ENCODE measurements around the gene C4BPB. TPM values are rescaled to one million over a fixed set of nuclear protein-coding genes. Genes with fewer than 3 reads are reported as not detected.

The C4BPB gene
- total RNA-seq, 1 experiment from 2014 or later, result not detected

- ChIA-PET CTCF (no interaction called here), POLR2A (ENCODE audit: low non-redundant PET) (no interaction called here)
- H3K9me3 ChIP-seq (ENCODE audit: low read depth, low read length, poor library complexity, severe bottlenecking), result peaks cover 6% of the 10 kb centered on the region
- BruUV-seq (replicated peaks), result no TSS peak
- H3K27ac ChIP-seq (ENCODE audit: low read depth, low read length, poor library complexity, severe bottlenecking), result no peak overlapping the region
- H3K27me3 ChIP-seq (replicated peaks; ENCODE audit: insufficient read depth, low read depth, low read length, poor library complexity), result peaks cover 12% of the 10 kb centered on the region
- DNase-seq (ENCODE audit: low spot score), result no peak
- no peaks in the 10 kb centered on the region for H3K36me3 ChIP-seq (ENCODE audit: insufficient read depth, low read length, poor library complexity, severe bottlenecking)
- intact Hi-C loops (cut with micrococcal nuclease; ENCODE audit: unreplicated experiment), result no loop called here
- TF ChIP-seq CTCF (conservative IDR thresholded peaks at IDR 0.05; ENCODE audit: low read depth, low read length) (no peak), EZH2 (IDR thresholded peaks at IDR 0.05; ENCODE audit: borderline replicate concordance, low read depth, low read length, poor library complexity, severe bottlenecking) (no peak)
- no peak overlapping the region for H3K4me3 ChIP-seq (ENCODE audit: low read depth, low read length, poor library complexity, severe bottlenecking)
- no peaks in the 10 kb centered on the region for H3K4me1 ChIP-seq (ENCODE audit: insufficient read depth, low read length, poor library complexity, severe bottlenecking)
Measured at GRCh38 chr1:207130252-207131036, 41.8 kb downstream of the C4BPB start.

- Histone ChIP-seq H3K4me3 (ENCODE audit: low read depth, low read length, poor library complexity, severe bottlenecking) (no peak overlapping the region), H3K4me1 (ENCODE audit: insufficient read depth, low read length, poor library complexity, severe bottlenecking) (no peaks in the 10 kb centered on the region), H3K27ac (ENCODE audit: low read depth, low read length, poor library complexity, severe bottlenecking) (no peak overlapping the region), H3K36me3 (ENCODE audit: insufficient read depth, low read length, poor library complexity, severe bottlenecking) (no peaks in the 10 kb centered on the region), H3K27me3 (replicated peaks; ENCODE audit: insufficient read depth, low read depth, low read length, poor library complexity) (peaks cover 8% of the 10 kb centered on the region), H3K9me3 (ENCODE audit: low read depth, low read length, poor library complexity, severe bottlenecking) (peaks cover 6% of the 10 kb centered on the region)
- CTCF ChIA-PET, result no interaction called here
- TF ChIP-seq CTCF (conservative IDR thresholded peaks at IDR 0.05; ENCODE audit: low read depth, low read length) (no peak), EZH2 (IDR thresholded peaks at IDR 0.05; ENCODE audit: borderline replicate concordance, low read depth, low read length, poor library complexity, severe bottlenecking) (no peak)
- intact Hi-C loops (cut with micrococcal nuclease; ENCODE audit: unreplicated experiment), result no loop called here
- DNase-seq (ENCODE audit: low spot score), result no peak
- BruUV-seq (replicated peaks), result no TSS peak
- POLR2A ChIA-PET (ENCODE audit: low non-redundant PET), result no interaction called here
Measured at GRCh38 chr1:207131163-207131562, 42.5 kb downstream of the C4BPB start.

- Histone ChIP-seq H3K27me3 (replicated peaks; ENCODE audit: insufficient read depth, low read depth, low read length, poor library complexity) (peaks cover 9% of the 10 kb centered on the region), H3K9me3 (ENCODE audit: low read depth, low read length, poor library complexity, severe bottlenecking) (no peaks in the 10 kb centered on the region), H3K27ac (ENCODE audit: low read depth, low read length, poor library complexity, severe bottlenecking) (no peak overlapping the region), H3K4me3 (ENCODE audit: low read depth, low read length, poor library complexity, severe bottlenecking) (no peak overlapping the region), H3K36me3 (ENCODE audit: insufficient read depth, low read length, poor library complexity, severe bottlenecking) (no peaks in the 10 kb centered on the region), H3K4me1 (ENCODE audit: insufficient read depth, low read length, poor library complexity, severe bottlenecking) (no peaks in the 10 kb centered on the region)
- BruUV-seq (replicated peaks), result no TSS peak
- ChIA-PET CTCF (no interaction called here), POLR2A (ENCODE audit: low non-redundant PET) (no interaction called here)
- no peak for DNase-seq (ENCODE audit: low spot score)
- intact Hi-C loops (cut with micrococcal nuclease; ENCODE audit: unreplicated experiment), result no loop called here
- TF ChIP-seq EZH2 (IDR thresholded peaks at IDR 0.05; ENCODE audit: borderline replicate concordance, low read depth, low read length, poor library complexity, severe bottlenecking), result no peak
- no peak for TF ChIP-seq CTCF (conservative IDR thresholded peaks at IDR 0.05; ENCODE audit: low read depth, low read length)
Measured at GRCh38 chr1:207134581-207134980, 45.9 kb downstream of the C4BPB start.
